ENCODE data around the gene PCSK6. TPM values are rescaled to one million over a fixed set of nuclear protein-coding genes. Genes with fewer than 3 reads are reported as not detected.

The PCSK6 gene
- total RNA-seq, 4 donors from 2014 or later: 12.8 to 23.2 (median 18.4) TPM

GRCh38 chr15:101303408-101303807, 186.1 kb downstream of the PCSK6 start:
- Histone ChIP-seq H3K4me1 (peaks cover 0 to 7% (median 0%) of the 10 kb centered on the region in 3 donors), H3K27me3 (peaks cover 13% of the 10 kb centered on the region), H3K27ac (no peak overlapping the region), H3K4me3 (no peak overlapping the region), H3K36me3 (no peaks in the 10 kb centered on the region), H3K9me3 (no peaks in the 10 kb centered on the region)
- WGBS, 2 donors (ENCODE audit: low coverage in 1 of 2): 34 to 100% methylated on average over 1 to 4 of the region's 4 CpGs
- TF ChIP-seq POLR2AphosphoS5 (IDR thresholded peaks at IDR 0.05): no peak
- no peak for ATAC-seq

GRCh38 chr15:101296418-101297405, 192.8 kb downstream of the PCSK6 start:
- H3K36me3 ChIP-seq: no peaks in the 10 kb centered on the region
- ATAC-seq: no peak
- TF ChIP-seq POLR2AphosphoS5 (IDR thresholded peaks at IDR 0.05): no peak
- no peak for TF ChIP-seq EP300 (IDR thresholded peaks at IDR 0.05)
- TF ChIP-seq CTCF (IDR thresholded peaks at IDR 0.05): no peak
- no peak for TF ChIP-seq POLR2A (IDR thresholded peaks at IDR 0.05)
- 77 to 80% methylated on average over 7 of the region's 9 CpGs for WGBS, 2 donors (ENCODE audit: low coverage in 1 of 2)
- peaks cover 0 to 42% (median 12%) of the 10 kb centered on the region in 3 donors for H3K4me1 ChIP-seq
- H3K9me3 ChIP-seq: no peaks in the 10 kb centered on the region
- H3K27me3 ChIP-seq: no peaks in the 10 kb centered on the region
- no peak overlapping the region for H3K4me3 ChIP-seq
- no peak overlapping the region for H3K27ac ChIP-seq

- Histone ChIP-seq H3K4me1 (peaks cover 0 to 45% (median 12%) of the 10 kb centered on the region in 3 donors), H3K36me3 (peaks cover 0 to 3% of the 10 kb centered on the region in 2 donors), H3K27ac (peak overlapping the region; percentile 87 to 98 (median 97)), H3K27me3 (no peaks in the 10 kb centered on the region), H3K9me3 (no peaks in the 10 kb centered on the region), H3K4me3 (peak overlapping the region; percentile 89 to 92)
- 0% methylated on average over 1 to 7 of the region's 20 CpGs for WGBS, 2 donors (ENCODE audit: low coverage in 1 of 2)
- no peak for TF ChIP-seq POLR2A (IDR thresholded peaks at IDR 0.05)
- no peak for TF ChIP-seq POLR2AphosphoS5 (IDR thresholded peaks at IDR 0.05)
- no peak for TF ChIP-seq CTCF (IDR thresholded peaks at IDR 0.05)
- TF ChIP-seq EP300 (IDR thresholded peaks at IDR 0.05): no peak
- ATAC-seq: no peak
Measured at GRCh38 chr15:101295607-101296161, 193.8 kb downstream of the PCSK6 start.

- peak; percentile 71 to 78 for TF ChIP-seq POLR2A (IDR thresholded peaks at IDR 0.05)
- TF ChIP-seq POLR2AphosphoS5 (IDR thresholded peaks at IDR 0.05): peak; percentile 87
- no peak for TF ChIP-seq EP300 (IDR thresholded peaks at IDR 0.05)
- peak in 1 of 4 experiments; percentile 28 for TF ChIP-seq CTCF (IDR thresholded peaks at IDR 0.05)
- WGBS, 2 donors (ENCODE audit: low coverage in 1 of 2): 0% methylated on average over 3 to 4 of the region's 87 CpGs
- peak; percentile 96 for ATAC-seq
Measured at GRCh38 chr15:101294731-101295606, 194.5 kb downstream of the PCSK6 start, which contains the start of gene SNRPA1. SNRPA1 (minus strand) TSS chr15:101295248; CDS start chr15:101295178, 70 bp downstream.

More at GRCh38 chr15:101294731-101295606, 194.5 kb downstream of the PCSK6 start, which contains the start of gene SNRPA1:
- no peaks in the 10 kb centered on the region for H3K27me3 ChIP-seq
- H3K4me1 ChIP-seq: peaks cover 0 to 48% (median 12%) of the 10 kb centered on the region in 3 donors
- H3K4me3 ChIP-seq: peak within 1 kb of the TSS; percentile 89 to 92
- peaks cover 0 to 9% of the 10 kb centered on the region in 2 donors for H3K36me3 ChIP-seq
- no peaks in the 10 kb centered on the region for H3K9me3 ChIP-seq
- H3K27ac ChIP-seq: peak within 1 kb of the TSS; percentile 88 to 98 (median 97)

Data from gastroesophageal sphincter (tissue), 4 donors.